ENCODE data around the gene ANO9. TPM values are rescaled to one million over a fixed set of nuclear protein-coding genes. Genes with fewer than 3 reads are reported as not detected.

ANO9 gene
- total and polyA plus RNA-seq, 8 donors, result 5.7 to 208 (median 31.6) TPM

- intact Hi-C loops (cut with DNase I; ENCODE audit: low total_unique reads), result no loop called here
- Histone ChIP-seq H3K27me3 (no peaks in the 10 kb centered on the region), H3K4me1 (peaks cover 23 to 37% (median 33%) of the 10 kb centered on the region in 4 donors), H3K9me3 (no peaks in the 10 kb centered on the region), H3K27ac (no peak overlapping the region), H3K36me3 (peaks cover 0 to 38% (median 33%) of the 10 kb centered on the region in 4 donors), H3K4me3 (no peak overlapping the region)
- DNase-seq, result no peak
- 86 to 93% (median 88%) methylated on average over 13 of the region's 13 CpGs for WGBS, 5 donors
- TF ChIP-seq EP300 (IDR thresholded peaks at IDR 0.05), result no peak
- no peak for TF ChIP-seq POLR2A (IDR thresholded peaks at IDR 0.05)
- no peak for TF ChIP-seq POLR2AphosphoS5 (IDR thresholded peaks at IDR 0.05)
- no peak for TF ChIP-seq CTCF (IDR thresholded peaks at IDR 0.05)
Measured at GRCh38 chr11:453564-453963, 11.8 kb upstream of the ANO9 start.

DNA sequence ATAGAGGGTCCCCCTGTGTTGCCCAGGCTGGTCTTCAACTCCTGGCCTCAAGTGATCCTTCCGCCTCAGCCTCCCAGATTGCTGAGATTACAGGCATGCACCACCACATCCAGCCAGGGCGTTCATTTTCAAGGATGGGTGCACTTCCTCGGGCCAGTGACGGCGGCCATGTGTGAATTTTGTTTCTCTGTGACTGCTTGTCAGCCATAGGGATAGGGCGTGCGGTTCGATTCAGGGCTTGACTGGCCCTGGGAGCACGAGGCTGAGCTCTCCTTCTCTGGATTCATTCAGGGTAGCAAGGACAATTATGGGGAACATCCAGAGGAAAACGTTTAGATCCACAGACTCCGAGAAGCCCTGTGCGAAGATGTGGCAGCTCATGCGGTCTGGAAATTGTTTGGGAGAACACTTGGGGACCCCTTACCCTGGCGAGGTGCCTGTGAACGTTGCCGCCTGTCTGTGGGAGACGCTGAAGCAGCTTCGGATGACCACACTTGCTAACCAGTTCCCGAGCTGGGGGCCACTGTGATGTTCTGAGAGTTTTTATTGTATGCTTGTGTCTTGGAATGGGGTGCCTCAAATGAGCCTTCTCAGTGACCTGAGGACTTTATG, 11.2 kb upstream of the ANO9 start:
- DNase-seq, result no peak
- intact Hi-C loops (cut with DNase I; ENCODE audit: low total_unique reads), result no loop called here
- Histone ChIP-seq H3K27ac (no peak overlapping the region), H3K9me3 (no peaks in the 10 kb centered on the region), H3K4me3 (no peak overlapping the region), H3K36me3 (peaks cover 0 to 38% (median 33%) of the 10 kb centered on the region in 4 donors), H3K27me3 (no peaks in the 10 kb centered on the region), H3K4me1 (peaks cover 25 to 41% (median 37%) of the 10 kb centered on the region in 4 donors)
- TF ChIP-seq POLR2AphosphoS5 (IDR thresholded peaks at IDR 0.05) (no peak), CTCF (IDR thresholded peaks at IDR 0.05) (no peak), EP300 (IDR thresholded peaks at IDR 0.05) (no peak), POLR2A (IDR thresholded peaks at IDR 0.05) (no peak)
- WGBS, 5 donors, result 88 to 93% (median 91%) methylated on average over 19 of the region's 19 CpGs

DNA sequence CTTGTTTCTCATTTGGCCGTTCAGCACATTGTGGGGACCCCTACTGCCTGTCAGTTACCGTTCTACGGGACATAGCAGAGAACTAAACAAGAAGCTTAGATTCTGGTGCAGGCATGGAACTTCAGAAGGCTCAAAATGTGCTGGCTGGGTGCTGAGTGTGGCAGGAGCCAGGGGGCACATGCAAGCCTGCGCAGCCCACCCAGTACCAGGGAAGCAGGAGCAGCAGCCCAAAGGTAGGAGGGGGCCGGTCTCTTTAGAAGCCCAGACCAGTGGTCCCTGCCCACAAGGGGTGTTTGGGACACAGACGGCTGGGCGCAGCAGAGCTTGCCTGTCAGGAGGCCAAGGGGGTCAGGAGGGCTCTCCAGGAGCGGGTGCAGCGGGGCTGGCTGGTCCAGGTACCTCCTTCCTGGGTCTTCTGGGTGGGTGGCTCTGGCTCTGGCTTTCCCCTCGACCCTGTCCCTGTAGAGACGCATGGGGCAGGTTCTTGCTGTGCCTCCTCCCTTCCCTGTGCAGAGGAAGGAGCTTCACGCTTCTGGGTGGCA, 10.5 kb upstream of the ANO9 start:
- WGBS, 5 donors, result 80 to 89% (median 84%) methylated on average over 8 to 12 of the region's 12 CpGs
- TF ChIP-seq CTCF (IDR thresholded peaks at IDR 0.05) (no peak), POLR2AphosphoS5 (IDR thresholded peaks at IDR 0.05) (no peak), EP300 (IDR thresholded peaks at IDR 0.05) (no peak), POLR2A (IDR thresholded peaks at IDR 0.05) (no peak)
- no peaks in the 10 kb centered on the region for H3K27me3 ChIP-seq
- peak overlapping the region in 1 of 4 donors; percentile 98 for H3K4me3 ChIP-seq
- peaks cover 0 to 38% (median 32%) of the 10 kb centered on the region in 4 donors for H3K36me3 ChIP-seq
- H3K27ac ChIP-seq, result no peak overlapping the region
- intact Hi-C loops (cut with DNase I; ENCODE audit: low total_unique reads), result no loop called here
- no peaks in the 10 kb centered on the region for H3K9me3 ChIP-seq
- DNase-seq, result no peak
- peaks cover 25 to 46% (median 43%) of the 10 kb centered on the region in 4 donors for H3K4me1 ChIP-seq

DNA sequence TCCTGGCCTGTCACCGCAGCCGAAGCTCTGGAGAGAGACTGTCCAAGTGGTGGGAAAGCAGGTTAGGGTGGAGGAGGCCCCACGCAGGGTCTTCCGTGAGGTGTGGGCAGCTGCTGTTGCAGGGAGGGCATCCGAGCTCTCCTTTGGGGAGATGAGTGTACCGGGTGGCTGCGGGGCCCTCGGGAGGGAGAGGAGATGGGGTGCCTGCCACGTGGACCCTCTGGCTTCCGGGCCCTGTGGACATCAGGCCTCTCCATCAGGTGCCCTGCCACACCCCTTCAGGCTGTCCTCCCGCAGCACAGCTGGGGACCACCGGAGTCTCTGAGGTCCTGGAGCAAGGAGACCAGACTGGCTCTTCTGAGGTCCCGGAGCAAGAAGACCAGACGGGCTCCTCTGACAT, 9.9 kb upstream of the ANO9 start:
- no peaks in the 10 kb centered on the region for H3K9me3 ChIP-seq
- intact Hi-C loops (cut with DNase I; ENCODE audit: low total_unique reads), result no loop called here
- H3K4me1 ChIP-seq, result peaks cover 25 to 46% (median 43%) of the 10 kb centered on the region in 4 donors
- TF ChIP-seq CTCF (IDR thresholded peaks at IDR 0.05) (no peak), POLR2AphosphoS5 (IDR thresholded peaks at IDR 0.05) (no peak), POLR2A (IDR thresholded peaks at IDR 0.05) (no peak), EP300 (IDR thresholded peaks at IDR 0.05) (no peak)
- DNase-seq, result no peak
- H3K36me3 ChIP-seq, result peaks cover 0 to 38% (median 31%) of the 10 kb centered on the region in 4 donors
- 84 to 92% (median 91%) methylated on average over 10 to 14 of the region's 14 CpGs for WGBS, 5 donors
- no peaks in the 10 kb centered on the region for H3K27me3 ChIP-seq
- H3K27ac ChIP-seq, result peak overlapping the region in 2 of 5 donors; percentile 95 to 96
- peak overlapping the region in 3 of 4 donors; percentile 86 to 98 (median 97) for H3K4me3 ChIP-seq

All from stomach (tissue), 9 donors.